Astrocyte (in vitro differentiated cells and primary cell): ENCODE data around the gene JAKMIP1. TPM values are rescaled to one million over a fixed set of nuclear protein-coding genes. Genes with fewer than 3 reads are reported as not detected.

ENCODE experiments used
- DNase-seq: peaks from one replicate; pipeline ENCODE4 v3.0.0-alpha.2; 2010; ENCODE audit warnings: low read depth
- FAIRE-seq: peaks from 2 replicates; lab custom pipeline; 2011; peaks lifted over from hg19 to GRCh38; lab: Jason Lieb, UNC
- H2AFZ ChIP-seq: 2 replicates; pipeline ENCODE4 v1.6.0; 2012; ENCODE audit warnings: low read depth, low read length, inconsistent platforms
- H3K27ac ChIP-seq: 2 replicates; pipeline ENCODE4 v1.5.1; 2011; ENCODE audit warnings: low read depth, low read length, inconsistent platforms
- H3K27me3 ChIP-seq: 2 replicates; pipeline ENCODE4 v1.6.0; 2011; ENCODE audit warnings: low read length, inconsistent platforms; ENCODE audit not compliant: insufficient read depth
- H3K36me3 ChIP-seq: 2 replicates; pipeline ENCODE4 v1.5.1; 2011; ENCODE audit warnings: low read length, inconsistent platforms; ENCODE audit not compliant: insufficient read depth
- H3K4me1 ChIP-seq: 2 replicates; pipeline ENCODE4 v1.5.1; 2011; ENCODE audit warnings: low read length, inconsistent platforms; ENCODE audit not compliant: insufficient read depth
- H3K4me2 ChIP-seq: 2 replicates; pipeline ENCODE4 v1.6.0; 2012; ENCODE audit warnings: low read length, inconsistent platforms
- H3K4me3 ChIP-seq: 2 replicates; pipeline ENCODE4 v1.5.1; 2011; ENCODE audit warnings: low read depth, mild to moderate bottlenecking, low read length, inconsistent platforms; ENCODE audit not compliant: insufficient read depth
- H3K79me2 ChIP-seq: 2 replicates; pipeline ENCODE4 v1.6.0; 2012; ENCODE audit warnings: mild to moderate bottlenecking, low read length, inconsistent platforms; ENCODE audit not compliant: insufficient read depth
- H3K9ac ChIP-seq: 2 replicates; pipeline ENCODE4 v1.6.0; 2012; ENCODE audit warnings: mild to moderate bottlenecking, low read length, inconsistent platforms
- H3K9me3 ChIP-seq: 2 replicates; pipeline ENCODE4 v1.5.1; 2012; ENCODE audit warnings: low read depth, mild to moderate bottlenecking, low read length, inconsistent platforms; ENCODE audit not compliant: insufficient read depth
- H4K20me1 ChIP-seq: 2 replicates; pipeline ENCODE4 v1.6.0; 2012; ENCODE audit warnings: low read length, inconsistent platforms; ENCODE audit not compliant: insufficient read depth
- H3K27ac Mint-ChIP-seq: one replicate; pipeline ENCODE4 v1.8.0; 2021; ENCODE audit warnings: mild to moderate bottlenecking, mixed read lengths; ENCODE audit not compliant: unreplicated experiment
- H3K27me3 Mint-ChIP-seq: one replicate; pipeline ENCODE4 v1.8.0; 2021; ENCODE audit warnings: low read depth, mixed read lengths; ENCODE audit not compliant: unreplicated experiment
- H3K36me3 Mint-ChIP-seq: one replicate; pipeline ENCODE4 v1.8.0; 2021; ENCODE audit warnings: low read depth, mixed read lengths; ENCODE audit not compliant: unreplicated experiment
- H3K4me1 Mint-ChIP-seq: one replicate; pipeline ENCODE4 v1.8.0; 2021; ENCODE audit warnings: low read depth, mixed read lengths; ENCODE audit not compliant: unreplicated experiment
- H3K4me3 Mint-ChIP-seq: one replicate; pipeline ENCODE4 v1.8.0; 2021; ENCODE audit warnings: mild to moderate bottlenecking, moderate library complexity, mixed read lengths; ENCODE audit not compliant: unreplicated experiment
- H3K9me3 Mint-ChIP-seq: one replicate; pipeline ENCODE4 v1.8.0; 2021; ENCODE audit warnings: mild to moderate bottlenecking, mixed read lengths; ENCODE audit not compliant: unreplicated experiment
- EZH2 ChIP-seq: IDR thresholded peaks from 2 replicates; pipeline ENCODE4 v1.6.1; 2012; ENCODE audit warnings: mild to moderate bottlenecking, low read length, inconsistent platforms; ENCODE audit not compliant: insufficient read depth
- total RNA-seq: library from RNA; stranded (reverse); gene quantifications from 2 replicates; pipeline ENCODE4 v1.2.1, GENCODE V29; 2021
- TF ChIP-seq, protein P1 (sequence below): IDR thresholded peaks from 2 replicates; pipeline ENCODE4 v1.5.1; 2011; ENCODE audit warnings: low read depth, mild to moderate bottlenecking, inconsistent platforms, low read length, moderate library complexity; ENCODE audit not compliant: insufficient read depth

JAKMIP1 gene
- total RNA-seq, 1 donor from 2014 or later: 0.50 TPM

DNA sequence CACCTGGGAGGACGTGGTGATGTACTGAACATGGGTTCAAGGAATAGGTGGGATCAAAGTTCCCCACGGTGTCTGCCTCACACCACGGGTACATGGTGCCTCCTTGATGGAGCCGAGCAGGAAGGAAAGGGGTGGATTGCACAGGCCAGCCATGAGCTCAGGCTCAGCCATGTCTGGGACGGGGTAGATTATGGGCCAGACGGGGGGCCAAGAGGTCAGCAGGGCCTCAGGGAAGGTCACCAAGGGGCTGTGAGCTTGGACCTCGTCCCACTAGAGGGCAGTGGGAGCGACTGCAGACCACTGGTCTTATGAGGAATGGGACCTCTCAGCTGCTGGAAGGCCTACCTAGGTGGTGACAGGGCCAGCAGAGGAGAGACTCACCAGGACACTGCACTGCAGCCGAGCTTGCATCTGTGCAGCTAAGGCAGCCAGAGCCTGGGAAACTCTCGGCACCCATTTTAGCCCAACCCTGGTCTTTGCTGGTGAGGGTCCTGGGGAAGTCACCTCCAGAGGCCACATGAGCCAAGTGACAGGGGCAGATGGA lies 38.4 kb downstream of the JAKMIP1 start:
- Mint-ChIP-seq H3K27ac (no peak overlapping the region), H3K4me3 (no peak overlapping the region), H3K27me3 (peaks cover 44% of the 10 kb centered on the region), H3K4me1 (no peaks in the 10 kb centered on the region), H3K9me3 (peaks cover 18% of the 10 kb centered on the region), H3K36me3 (peaks cover 4% of the 10 kb centered on the region)
- Histone ChIP-seq H3K9me3 (peaks cover 20% of the 10 kb centered on the region), H3K4me1 (no peaks in the 10 kb centered on the region), H2AFZ (no peak overlapping the region), H3K79me2 (no peaks in the 10 kb centered on the region), H3K4me2 (no peak overlapping the region), H3K36me3 (no peaks in the 10 kb centered on the region), H4K20me1 (no peaks in the 10 kb centered on the region), H3K27me3 (peaks cover 3% of the 10 kb centered on the region), H3K9ac (no peak overlapping the region), H3K27ac (no peak overlapping the region), H3K4me3 (no peak overlapping the region)
- FAIRE-seq (no peak), DNase-seq (no peak)
- no peak for TF ChIP-seq EZH2
- TF ChIP-seq, protein P1, sequence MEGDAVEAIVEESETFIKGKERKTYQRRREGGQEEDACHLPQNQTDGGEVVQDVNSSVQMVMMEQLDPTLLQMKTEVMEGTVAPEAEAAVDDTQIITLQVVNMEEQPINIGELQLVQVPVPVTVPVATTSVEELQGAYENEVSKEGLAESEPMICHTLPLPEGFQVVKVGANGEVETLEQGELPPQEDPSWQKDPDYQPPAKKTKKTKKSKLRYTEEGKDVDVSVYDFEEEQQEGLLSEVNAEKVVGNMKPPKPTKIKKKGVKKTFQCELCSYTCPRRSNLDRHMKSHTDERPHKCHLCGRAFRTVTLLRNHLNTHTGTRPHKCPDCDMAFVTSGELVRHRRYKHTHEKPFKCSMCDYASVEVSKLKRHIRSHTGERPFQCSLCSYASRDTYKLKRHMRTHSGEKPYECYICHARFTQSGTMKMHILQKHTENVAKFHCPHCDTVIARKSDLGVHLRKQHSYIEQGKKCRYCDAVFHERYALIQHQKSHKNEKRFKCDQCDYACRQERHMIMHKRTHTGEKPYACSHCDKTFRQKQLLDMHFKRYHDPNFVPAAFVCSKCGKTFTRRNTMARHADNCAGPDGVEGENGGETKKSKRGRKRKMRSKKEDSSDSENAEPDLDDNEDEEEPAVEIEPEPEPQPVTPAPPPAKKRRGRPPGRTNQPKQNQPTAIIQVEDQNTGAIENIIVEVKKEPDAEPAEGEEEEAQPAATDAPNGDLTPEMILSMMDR: no peak

DNA sequence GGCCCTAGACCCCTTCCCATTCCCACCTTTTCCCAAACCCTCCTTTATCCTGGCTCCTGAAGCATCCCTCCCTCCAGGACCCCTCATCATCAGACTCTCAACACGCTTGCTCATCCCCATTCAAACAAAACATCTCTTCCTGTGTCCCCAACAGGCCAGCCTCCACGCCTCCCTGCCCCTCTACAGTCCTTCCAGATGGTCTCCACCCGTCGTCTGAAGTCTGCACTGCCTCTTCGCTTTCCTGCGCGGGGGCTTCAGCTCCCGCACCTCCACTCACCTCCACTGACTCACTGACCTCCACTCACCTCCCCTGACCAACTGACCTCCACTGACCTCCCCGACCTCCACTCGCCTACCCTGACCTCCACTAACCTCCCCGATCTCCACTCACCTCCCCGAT lies 39.8 kb downstream of the JAKMIP1 start:
- Histone ChIP-seq H3K27ac (no peak overlapping the region), H3K27me3 (peaks cover 3% of the 10 kb centered on the region), H3K36me3 (no peaks in the 10 kb centered on the region), H3K4me1 (no peaks in the 10 kb centered on the region), H3K79me2 (no peaks in the 10 kb centered on the region), H3K9me3 (peaks cover 20% of the 10 kb centered on the region), H3K4me2 (no peak overlapping the region), H4K20me1 (no peaks in the 10 kb centered on the region), H2AFZ (no peak overlapping the region), H3K9ac (no peak overlapping the region), H3K4me3 (no peak overlapping the region)
- peaks cover 18% of the 10 kb centered on the region for H3K9me3 Mint-ChIP-seq
- H3K4me1 Mint-ChIP-seq: no peaks in the 10 kb centered on the region
- no peak for TF ChIP-seq EZH2
- TF ChIP-seq, protein P1: no peak
- no peak overlapping the region for H3K4me3 Mint-ChIP-seq
- H3K27me3 Mint-ChIP-seq: peaks cover 44% of the 10 kb centered on the region
- peaks cover 4% of the 10 kb centered on the region for H3K36me3 Mint-ChIP-seq
- FAIRE-seq (no peak), DNase-seq (no peak)
- no peak overlapping the region for H3K27ac Mint-ChIP-seq

DNA sequence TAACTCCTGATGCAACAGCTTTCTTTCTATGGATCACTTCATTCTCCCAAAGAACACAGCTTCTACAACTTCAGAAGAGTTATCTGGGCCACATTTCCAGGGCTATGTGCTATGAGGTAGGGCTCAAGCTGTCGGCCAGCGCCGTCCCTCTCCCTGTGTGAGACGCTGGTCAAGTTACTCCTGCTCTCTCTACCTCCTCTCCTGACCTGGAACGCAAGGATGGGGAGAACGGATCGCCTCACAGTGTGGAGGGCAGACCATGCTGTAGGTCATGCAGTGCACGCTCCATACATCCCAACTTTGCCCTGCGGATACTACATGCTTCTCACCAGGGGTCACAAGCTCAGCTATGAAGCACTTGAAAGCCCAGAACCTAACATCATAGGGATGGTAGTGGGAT lies 42.4 kb downstream of the JAKMIP1 start:
- DNase-seq (no peak), FAIRE-seq (no peak)
- Histone ChIP-seq H3K27ac (no peak overlapping the region), H3K4me3 (no peak overlapping the region), H3K36me3 (no peaks in the 10 kb centered on the region), H3K4me2 (no peak overlapping the region), H3K27me3 (peaks cover 3% of the 10 kb centered on the region), H3K4me1 (no peaks in the 10 kb centered on the region), H3K9me3 (peaks cover 12% of the 10 kb centered on the region), H4K20me1 (no peaks in the 10 kb centered on the region), H3K9ac (no peak overlapping the region), H3K79me2 (no peaks in the 10 kb centered on the region), H2AFZ (no peak overlapping the region)
- H3K4me3 Mint-ChIP-seq: no peak overlapping the region
- H3K36me3 Mint-ChIP-seq: no peaks in the 10 kb centered on the region
- peaks cover 6% of the 10 kb centered on the region for H3K9me3 Mint-ChIP-seq
- TF ChIP-seq EZH2: no peak
- TF ChIP-seq, protein P1: no peak
- no peak overlapping the region for H3K27ac Mint-ChIP-seq
- no peaks in the 10 kb centered on the region for H3K4me1 Mint-ChIP-seq
- H3K27me3 Mint-ChIP-seq: peaks cover 56% of the 10 kb centered on the region
